ENCODE data around the gene CYP2R1.

The CYP2R1 gene

GRCh38 chr11:14892036-14892556 lies at the start of gene CYP2R1:
TSS of gene CYP2R1 (minus strand) at chr11:14892231. CDS start at chr11:14892205, 26 bp downstream.
- peak; percentile 42 for DNase-seq

GRCh38 chr11:14938936-14939335 lies 46.9 kb upstream of the CYP2R1 start:
- DNase-seq: no peak

GRCh38 chr11:14934641-14935351 lies 42.8 kb upstream of the CYP2R1 start:
- no peak for DNase-seq

GRCh38 chr11:14932447-14932846 lies 40.4 kb upstream of the CYP2R1 start:
- DNase-seq: no peak

GRCh38 chr11:14930369-14930768 lies 38.3 kb upstream of the CYP2R1 start:
- DNase-seq: no peak

GRCh38 chr11:14927146-14927545 lies 35.1 kb upstream of the CYP2R1 start:
- no peak for DNase-seq

- no peak for DNase-seq
These were observed 32.3 kb upstream of the CYP2R1 start for GRCh38 chr11:14924318-14924717.

GRCh38 chr11:14916403-14916802 lies 24.4 kb upstream of the CYP2R1 start:
- DNase-seq: no peak

- DNase-seq: no peak
These were observed 22.5 kb upstream of the CYP2R1 start for GRCh38 chr11:14914536-14914935.

GRCh38 chr11:14908214-14908880 lies 16.3 kb upstream of the CYP2R1 start:
- DNase-seq: peak; percentile 48

- peak; percentile 1 for DNase-seq
These were observed 15.6 kb upstream of the CYP2R1 start for GRCh38 chr11:14907411-14908213.

GRCh38 chr11:14906993-14907392 lies 15.0 kb upstream of the CYP2R1 start:
- no peak for DNase-seq

- DNase-seq: no peak
These were observed 14.5 kb upstream of the CYP2R1 start for GRCh38 chr11:14906578-14906977.

- no peak for DNase-seq
These were observed 13.3 kb upstream of the CYP2R1 start for GRCh38 chr11:14905104-14906033.

- DNase-seq: no peak
These were observed 12.7 kb upstream of the CYP2R1 start for GRCh38 chr11:14904745-14905103.

- DNase-seq: no peak
These were observed 10.8 kb upstream of the CYP2R1 start for GRCh38 chr11:14902650-14903350.

- no peak for DNase-seq
These were observed 6.9 kb upstream of the CYP2R1 start for GRCh38 chr11:14898906-14899305.

- no peak for DNase-seq
These were observed 6.3 kb upstream of the CYP2R1 start for GRCh38 chr11:14898355-14898754.

GRCh38 chr11:14894657-14895598 lies 2.9 kb upstream of the CYP2R1 start:
- no peak for DNase-seq

GRCh38 chr11:14892577-14892976 lies 546 bp upstream of the CYP2R1 start:
- no peak for DNase-seq

All from NCI-H2227 treated with DMSO at 0.1 percent for 48 hours (cell line).